HepG2 (cell line): ENCODE results near the gene SNX9. TPM values are rescaled to one million over a fixed set of nuclear protein-coding genes. Genes with fewer than 3 reads are reported as not detected.

Experiments used
- CREB1 ChIP-seq, 2 experiments: fragments of 450-650 bp in 1 of 2; IDR thresholded peaks; 2 replicates each; pipeline ENCODE4 v1.6.1; 2016 to 2017; ENCODE audit warnings: control low read depth in 1 of 2, mild to moderate bottlenecking in 1 of 2, missing compliant biosample characterization in 1 of 2, missing genetic modification characterization in 1 of 2
- CTCF ChIP-seq: sonication (generic); formaldehyde crosslinking; IDR thresholded peaks from 2 replicates; pipeline ENCODE4 v1.5.0; 2020; ENCODE audit warnings: mild to moderate bottlenecking, missing genetic modification reagents, moderate library complexity
- DMTF1 ChIP-seq: sonication (generic); formaldehyde crosslinking; IDR thresholded peaks from 2 replicates; pipeline ENCODE4 v1.4.0; 2020; ENCODE audit warnings: mild to moderate bottlenecking, missing genetic modification reagents
- THYN1 ChIP-seq: sonication (generic); formaldehyde crosslinking; IDR thresholded peaks from 2 replicates; pipeline ENCODE4 v1.8.1; 2023; ENCODE audit warnings: low read depth, mild to moderate bottlenecking, moderate library complexity, missing genetic modification reagents, borderline replicate concordance
- ZMYM3 ChIP-seq: sonication (generic); formaldehyde crosslinking; IDR thresholded peaks from 2 replicates; pipeline ENCODE4 v1.5.1; 2020; ENCODE audit warnings: mild to moderate bottlenecking, missing genetic modification reagents
- ZNF230 ChIP-seq: sonication (generic); formaldehyde crosslinking; IDR thresholded peaks from 2 replicates; pipeline ENCODE4 v1.4.0; 2020; ENCODE audit warnings: mild to moderate bottlenecking, missing genetic modification reagents
- polyA plus RNA-seq, 8 experiments: library from polyadenylated mRNA; depleted of rRNA in 3 of 8; stranded (reverse) in 7 of 8; unstranded in 1 of 8; fragments of >200 nt; fragmentation: Illumina TruSeq in 4 of 8; extraction: Trizol in 4 of 8; gene quantifications; 2 replicates each; pipeline versions ENCODE4 v1.2.1 to v1.2.3, GENCODE V29; 2011 to 2016; ENCODE audit warnings: low read depth in 4 of 8, missing spikeins in 1 of 8, mixed read lengths in 1 of 8; ENCODE audit not compliant: insufficient read depth in 1 of 8
- total RNA-seq, 5 experiments: library from RNA; depleted of rRNA; stranded (reverse); fragments of >200 nt; fragmentation: Illumina TruSeq; extraction: Trizol; gene quantifications; 2 replicates each; pipeline ENCODE4 v1.2.3, GENCODE V29; 2016; ENCODE audit warnings: low read depth in 1 of 5

SNX9 gene
- total and polyA plus RNA-seq, 2 of the 13 experiments (the other 11 are each of a cell fraction or from before 2014, with no cell fraction given) = 21.9 to 36.0 TPM

DNA sequence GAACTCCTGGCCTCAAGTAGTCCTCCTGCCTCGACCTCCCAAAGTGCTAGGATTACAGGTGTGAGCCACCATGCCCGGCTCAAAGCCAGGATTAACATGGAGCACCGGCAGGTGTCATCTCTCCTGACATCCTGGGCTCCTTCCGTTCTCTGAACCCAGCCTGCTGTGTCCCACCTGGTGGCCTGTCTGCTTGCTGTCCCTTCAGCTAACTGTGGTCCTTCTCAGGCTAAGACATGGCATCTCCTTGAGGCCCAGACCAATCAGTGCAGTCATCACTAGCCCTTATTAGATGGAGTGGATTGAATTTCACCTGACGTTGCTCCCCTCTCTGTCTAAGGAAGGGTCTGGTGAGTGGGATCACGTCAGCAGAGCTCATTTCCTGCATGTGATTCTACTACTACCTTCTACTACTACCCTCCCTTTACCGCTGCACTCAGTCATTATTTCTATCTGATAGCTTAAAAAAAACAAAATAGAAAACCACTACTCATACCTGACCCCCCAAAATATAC, 130.6 kb downstream of the SNX9 start (continued):
- TF ChIP-seq CTCF (peak; percentile 57), ZMYM3 (CRISPR knock-in tag) (peak; percentile 62), THYN1 (no peak), CREB1 (IDR thresholded peaks at IDR 0.05) (peak; percentile 55; the same call in 1 of the 2 replicates), CREB1 (CRISPR knock-in tag; IDR thresholded peaks at IDR 0.05) (no peak), DMTF1 (CRISPR knock-in tag) (no peak), ZNF230 (CRISPR knock-in tag) (no peak; the same call in 1 of the 2 replicates)
